Lower lobe of right lung (tissue), 2 donors: ENCODE results near the gene CABLES1. TPM values are rescaled to one million over a fixed set of nuclear protein-coding genes. Genes with fewer than 3 reads are reported as not detected.

Source experiments
- ATAC-seq, 2 donors: fragments of 200-7000 bp; cut with Tn5 transposase; one replicate each; pipeline ENCODE4 v1.9.1; 2020 to 2022; ENCODE audit warnings: mild to moderate bottlenecking in 2 of 2, moderate library complexity in 2 of 2
- DNase-seq: peaks from one replicate; pipeline ENCODE4 v3.0.0-alpha.2; 2020
- H3K27ac ChIP-seq: fragments of 200-600 bp; one replicate; pipeline ENCODE4 v1.8.0; 2022
- H3K27me3 ChIP-seq: fragments of 200-600 bp; one replicate; pipeline ENCODE4 v1.8.0; 2022; ENCODE audit warnings: low read depth
- H3K36me3 ChIP-seq: fragments of 200-600 bp; one replicate; pipeline ENCODE4 v1.8.0; 2022; ENCODE audit warnings: mild to moderate bottlenecking
- H3K4me1 ChIP-seq: fragments of 200-600 bp; one replicate; pipeline ENCODE4 v1.8.0; 2022
- H3K4me3 ChIP-seq: fragments of 200-600 bp; one replicate; pipeline ENCODE4 v1.8.0; 2022; ENCODE audit warnings: mild to moderate bottlenecking
- H3K9me3 ChIP-seq: fragments of 200-600 bp; one replicate; pipeline ENCODE4 v1.8.0; 2022
- CTCF ChIP-seq: fragments of 200-600 bp; IDR thresholded peaks from one replicate; pipeline ENCODE4 v1.8.0; 2022; ENCODE audit warnings: antibody characterized with exemption, mild to moderate bottlenecking
- intact Hi-C: fragments of 100-400 bp; cut with DNase I; formaldehyde crosslinking; loops from one replicate; pipeline ENCODE4 v1.11.0; 2022
- total RNA-seq: library from RNA; stranded (reverse); fragmentation: NEBNext Ultra II Directional; extraction: Animal tissue kit (Norgen Biotek cat#: 25700); gene quantifications from one replicate; pipeline ENCODE4 v1.2.1, GENCODE V29; 2021
- donor health status: DM: no; HTN: yes; CAD: no; lungs with severe emphysema.

Gene CABLES1
- total RNA-seq, 1 donor from 2014 or later, result 44.2 TPM

GRCh38 chr18:23259701-23260681 lies 124.7 kb downstream of the CABLES1 start:
- DNase-seq (peak; percentile 92), ATAC-seq (peak; percentile 88 to 92)
- Histone ChIP-seq H3K9me3 (no peaks in the 10 kb centered on the region), H3K36me3 (peaks cover 9% of the 10 kb centered on the region), H3K27ac (peak overlapping the region; percentile 84), H3K4me3 (peak overlapping the region; percentile 34), H3K27me3 (no peaks in the 10 kb centered on the region), H3K4me1 (peaks cover 40% of the 10 kb centered on the region)
- intact Hi-C loops, result no loop called here
- no peak for TF ChIP-seq CTCF

- Histone ChIP-seq H3K27ac (peak overlapping the region; percentile 84), H3K36me3 (no peaks in the 10 kb centered on the region), H3K27me3 (no peaks in the 10 kb centered on the region), H3K4me1 (peaks cover 40% of the 10 kb centered on the region), H3K4me3 (no peak overlapping the region), H3K9me3 (no peaks in the 10 kb centered on the region)
- no peak for TF ChIP-seq CTCF
- ATAC-seq (no peak), DNase-seq (no peak)
- intact Hi-C loops, result no loop called here
These were observed 125.8 kb downstream of the CABLES1 start for GRCh38 chr18:23260926-23261590.

- DNase-seq (no peak), ATAC-seq (no peak)
- no peak overlapping the region for H3K27ac ChIP-seq
- intact Hi-C loops, result no loop called here
- H3K36me3 ChIP-seq, result no peaks in the 10 kb centered on the region
- TF ChIP-seq CTCF, result no peak
- no peak overlapping the region for H3K4me3 ChIP-seq
- no peaks in the 10 kb centered on the region for H3K27me3 ChIP-seq
- peaks cover 27% of the 10 kb centered on the region for H3K4me1 ChIP-seq
- no peaks in the 10 kb centered on the region for H3K9me3 ChIP-seq
These were observed 128.4 kb downstream of the CABLES1 start for GRCh38 chr18:23263551-23264235.

- intact Hi-C loops, result no loop called here
- Histone ChIP-seq H3K36me3 (no peaks in the 10 kb centered on the region), H3K9me3 (peaks cover 13% of the 10 kb centered on the region), H3K4me1 (peaks cover 5% of the 10 kb centered on the region), H3K4me3 (no peak overlapping the region), H3K27me3 (no peaks in the 10 kb centered on the region), H3K27ac (no peak overlapping the region)
- DNase-seq, result no peak
- no peak for TF ChIP-seq CTCF
- ATAC-seq, result no peak
These were observed 130.6 kb downstream of the CABLES1 start for GRCh38 chr18:23265682-23266399.
